ENCODE results near the gene RPL36. TPM values are rescaled to one million over a fixed set of nuclear protein-coding genes. Genes with fewer than 3 reads are reported as not detected.

Gene RPL36
- total RNA-seq, 4 donors from 2014 or later: 87.9 to 636 (median 329) TPM

DNA sequence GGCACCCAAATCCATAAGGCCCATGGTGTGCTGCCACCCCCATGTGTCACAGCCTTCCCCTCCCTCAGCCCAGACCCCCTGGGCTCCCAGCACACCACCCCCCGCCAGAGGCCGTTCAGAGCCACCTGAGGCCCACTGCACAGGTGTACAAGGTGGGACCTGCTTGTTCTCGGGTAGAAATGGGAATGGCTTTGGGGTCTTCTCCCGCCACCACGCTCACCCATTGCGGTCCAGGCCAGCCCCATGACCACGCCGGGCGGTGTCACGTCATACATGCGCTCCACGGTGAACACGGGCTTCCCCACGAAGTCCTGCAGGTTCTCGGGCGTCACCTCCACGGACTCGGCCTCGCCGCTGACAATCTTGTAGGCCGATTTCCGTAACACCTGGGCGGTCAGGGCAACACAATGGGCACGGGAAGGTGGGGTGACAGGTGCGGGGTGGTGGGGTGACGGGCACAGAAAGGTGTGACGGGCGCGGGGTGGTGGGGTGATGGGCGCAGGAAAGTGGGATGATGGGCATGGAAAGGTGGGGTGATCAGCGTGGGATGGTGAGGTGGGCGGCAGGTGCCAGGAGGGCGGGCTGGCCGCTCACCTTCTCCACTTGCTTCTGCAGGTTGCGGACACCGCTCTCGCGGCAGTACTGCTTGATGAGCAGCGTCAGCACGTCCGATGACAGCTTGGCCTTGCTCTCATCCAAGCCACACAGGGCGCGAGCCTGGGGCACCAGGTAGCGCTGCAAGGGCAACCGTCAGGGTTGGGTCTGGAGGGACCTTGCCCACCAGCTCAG lies 4.3 kb downstream of the RPL36 start:
- intact Hi-C loops (cut with DNase I; ENCODE audit: low total_unique reads): no loop called here
- Histone ChIP-seq H3K27me3 (no peaks in the 10 kb centered on the region), H3K27ac (no peak overlapping the region), H3K9me3 (no peaks in the 10 kb centered on the region), H3K4me1 (peaks cover 0 to 25% (median 16%) of the 10 kb centered on the region in 4 donors), H3K4me3 (no peak overlapping the region), H3K36me3 (peaks cover 0 to 36% (median 9%) of the 10 kb centered on the region in 4 donors)
- 92% methylated on average over 45 of the region's 45 CpGs; no CpG with 5 or more reads in 1 of the 2 donors for WGBS, 2 donors (ENCODE audit: low coverage in 1 of 2)
- in situ Hi-C loops (cut with MboI; ENCODE audit: low pct_ligation_motif_present in 1 of 4, low pct_unique_long_range_greater_than_20kb in 1 of 4, low sequenced_read_pairs in 3 of 4): no loop called here
- TF ChIP-seq, protein P1, sequence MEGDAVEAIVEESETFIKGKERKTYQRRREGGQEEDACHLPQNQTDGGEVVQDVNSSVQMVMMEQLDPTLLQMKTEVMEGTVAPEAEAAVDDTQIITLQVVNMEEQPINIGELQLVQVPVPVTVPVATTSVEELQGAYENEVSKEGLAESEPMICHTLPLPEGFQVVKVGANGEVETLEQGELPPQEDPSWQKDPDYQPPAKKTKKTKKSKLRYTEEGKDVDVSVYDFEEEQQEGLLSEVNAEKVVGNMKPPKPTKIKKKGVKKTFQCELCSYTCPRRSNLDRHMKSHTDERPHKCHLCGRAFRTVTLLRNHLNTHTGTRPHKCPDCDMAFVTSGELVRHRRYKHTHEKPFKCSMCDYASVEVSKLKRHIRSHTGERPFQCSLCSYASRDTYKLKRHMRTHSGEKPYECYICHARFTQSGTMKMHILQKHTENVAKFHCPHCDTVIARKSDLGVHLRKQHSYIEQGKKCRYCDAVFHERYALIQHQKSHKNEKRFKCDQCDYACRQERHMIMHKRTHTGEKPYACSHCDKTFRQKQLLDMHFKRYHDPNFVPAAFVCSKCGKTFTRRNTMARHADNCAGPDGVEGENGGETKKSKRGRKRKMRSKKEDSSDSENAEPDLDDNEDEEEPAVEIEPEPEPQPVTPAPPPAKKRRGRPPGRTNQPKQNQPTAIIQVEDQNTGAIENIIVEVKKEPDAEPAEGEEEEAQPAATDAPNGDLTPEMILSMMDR (IDR thresholded peaks at IDR 0.05): no peak
- TF ChIP-seq EP300 (IDR thresholded peaks at IDR 0.05; ENCODE audit: low read depth) (no peak), POLR2AphosphoS5 (IDR thresholded peaks at IDR 0.05) (no peak), POLR2A (IDR thresholded peaks at IDR 0.05) (no peak)
- no peak for DNase-seq

GRCh38 chr19:5694956-5695648 lies 5.0 kb downstream of the RPL36 start:
- WGBS, 2 donors (ENCODE audit: low coverage in 1 of 2): 87% methylated on average over 8 of the region's 8 CpGs; no CpG with 5 or more reads in 1 of the 2 donors
- in situ Hi-C loops (cut with MboI; ENCODE audit: low pct_ligation_motif_present in 1 of 4, low pct_unique_long_range_greater_than_20kb in 1 of 4, low sequenced_read_pairs in 3 of 4): no loop called here
- Histone ChIP-seq H3K4me3 (no peak overlapping the region), H3K36me3 (peaks cover 0 to 36% (median 9%) of the 10 kb centered on the region in 4 donors), H3K4me1 (peaks cover 0 to 20% (median 15%) of the 10 kb centered on the region in 4 donors), H3K27ac (no peak overlapping the region), H3K9me3 (no peaks in the 10 kb centered on the region), H3K27me3 (no peaks in the 10 kb centered on the region)
- intact Hi-C loops (cut with DNase I; ENCODE audit: low total_unique reads): no loop called here
- no peak for TF ChIP-seq POLR2AphosphoS5 (IDR thresholded peaks at IDR 0.05)
- TF ChIP-seq POLR2A (IDR thresholded peaks at IDR 0.05): no peak
- no peak for TF ChIP-seq EP300 (IDR thresholded peaks at IDR 0.05; ENCODE audit: low read depth)
- TF ChIP-seq, protein P1 (IDR thresholded peaks at IDR 0.05): no peak
- DNase-seq: no peak

GRCh38 chr19:5695649-5696195 lies 5.6 kb downstream of the RPL36 start:
- Histone ChIP-seq H3K4me3 (no peak overlapping the region), H3K36me3 (peaks cover 0 to 36% (median 9%) of the 10 kb centered on the region in 4 donors), H3K9me3 (no peaks in the 10 kb centered on the region), H3K27me3 (no peaks in the 10 kb centered on the region), H3K27ac (no peak overlapping the region), H3K4me1 (peaks cover 0 to 19% (median 15%) of the 10 kb centered on the region in 4 donors)
- TF ChIP-seq POLR2A (IDR thresholded peaks at IDR 0.05): no peak
- no peak for TF ChIP-seq POLR2AphosphoS5 (IDR thresholded peaks at IDR 0.05)
- TF ChIP-seq EP300 (IDR thresholded peaks at IDR 0.05; ENCODE audit: low read depth): no peak
- TF ChIP-seq, protein P1 (IDR thresholded peaks at IDR 0.05): no peak
- in situ Hi-C loops (cut with MboI; ENCODE audit: low pct_ligation_motif_present in 1 of 4, low pct_unique_long_range_greater_than_20kb in 1 of 4, low sequenced_read_pairs in 3 of 4): no loop called here
- DNase-seq: no peak
- WGBS, 2 donors (ENCODE audit: low coverage in 1 of 2): 80% methylated on average over 27 of the region's 28 CpGs; no CpG with 5 or more reads in 1 of the 2 donors
- intact Hi-C loops (cut with DNase I; ENCODE audit: low total_unique reads): no loop called here

Data from transverse colon (tissue), 4 donors.